ENCODE results near the gene PPRC1.

DNA sequence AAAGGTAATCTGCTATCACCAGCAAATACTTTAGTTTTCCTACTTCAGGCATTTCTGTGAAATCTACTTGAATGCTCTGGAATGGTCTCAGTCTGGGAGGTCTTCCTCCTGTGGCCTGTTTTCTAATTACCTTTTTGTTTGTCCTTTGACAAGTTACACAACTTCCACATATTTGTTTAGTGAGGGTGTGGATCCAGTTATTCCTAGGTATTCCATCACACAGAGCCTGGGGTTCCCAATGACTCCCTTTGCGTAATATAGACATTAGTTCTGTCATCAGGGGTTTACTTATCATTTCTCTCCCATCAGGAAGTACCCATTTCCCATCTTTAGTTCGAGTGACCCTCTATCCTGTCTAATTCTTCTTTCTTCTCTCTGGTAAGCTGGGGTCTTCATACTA, 65.2 kb downstream of the PPRC1 start:
- TF ChIP-seq POLR2A (IDR thresholded peaks at IDR 0.05; ENCODE audit: low read length) (no peak), GATA1 (IDR thresholded peaks at IDR 0.05; ENCODE audit: low read depth, low read length) (no peak)
